NCI-H446 (cell line): Measurements from ENCODE around the gene EPHB6.

Experiments
- DNase-seq, 2 experiments: peaks; one replicate each; lab custom pipeline; 2025; lab: John Stamatoyannopoulos, UW

EPHB6 gene

GRCh38 chr7:142833174-142834048, 21.5 kb upstream of the EPHB6 start:
- no peak for DNase-seq

- DNase-seq: no peak
These were observed 19.4 kb upstream of the EPHB6 start for GRCh38 chr7:142835487-142835886.

GRCh38 chr7:142836426-142836825, 18.4 kb upstream of the EPHB6 start:
- DNase-seq: no peak

- DNase-seq: no peak
These were observed 16.2 kb upstream of the EPHB6 start for GRCh38 chr7:142838461-142839213.

GRCh38 chr7:142842251-142842766, 12.6 kb upstream of the EPHB6 start:
- no peak for DNase-seq

- no peak for DNase-seq
These were observed 7.5 kb upstream of the EPHB6 start for GRCh38 chr7:142847353-142847752.

GRCh38 chr7:142851269-142851668, 3.6 kb upstream of the EPHB6 start:
- no peak for DNase-seq

GRCh38 chr7:142851919-142852318, 3.0 kb upstream of the EPHB6 start:
- DNase-seq: no peak

GRCh38 chr7:142853739-142854371, 1.0 kb upstream of the EPHB6 start:
- DNase-seq: peak in 1 of 2 experiments; percentile 27

GRCh38 chr7:142855114-142855743, 353 bp downstream of the EPHB6 start:
- no peak for DNase-seq

- DNase-seq: peak in 1 of 2 experiments; percentile 26
These were observed 1.1 kb downstream of the EPHB6 start for GRCh38 chr7:142855756-142856564.

GRCh38 chr7:142856565-142857245, 1.8 kb downstream of the EPHB6 start:
- no peak for DNase-seq

GRCh38 chr7:142857625-142858024, 2.7 kb downstream of the EPHB6 start:
- no peak for DNase-seq

GRCh38 chr7:142859411-142859810, 4.5 kb downstream of the EPHB6 start:
- DNase-seq: no peak

- DNase-seq: no peak
These were observed 5.0 kb downstream of the EPHB6 start for GRCh38 chr7:142859829-142860228.

- no peak for DNase-seq
These were observed 6.1 kb downstream of the EPHB6 start for GRCh38 chr7:142860968-142861367.

GRCh38 chr7:142862351-142862750, 7.5 kb downstream of the EPHB6 start:
- DNase-seq: no peak

- DNase-seq: no peak
These were observed 8.0 kb downstream of the EPHB6 start for GRCh38 chr7:142862786-142863400.

- no peak for DNase-seq
These were observed 9.2 kb downstream of the EPHB6 start for GRCh38 chr7:142863891-142864685.
